ENCODE data around the gene FBXW7. TPM values are rescaled to one million over a fixed set of nuclear protein-coding genes. Genes with fewer than 3 reads are reported as not detected.
"Not testable (repeated sequence)": the region's sequence is repeated elsewhere in the genome, so short reads cannot be mapped to it uniquely, and the experiment has no call there.

The FBXW7 gene
- 19.9 and 24.3 TPM in 2 replicates for total RNA-seq (2014; rRNA removed; shearing (Covaris generic))

GRCh38 chr4:152535903-152536544 is at the start of gene FBXW7:
Gene FBXW7, minus strand, starts transcription at chr4:152536092. Its CDS starts 124,289 bp downstream, at chr4:152411803.
- peak; percentile 97 for DNase-seq (ENCODE audit: low read depth)

- DNase-seq (ENCODE audit: low read depth), result no peak
These were observed 49.1 kb upstream of the FBXW7 start for GRCh38 chr4:152585023-152585441.

GRCh38 chr4:152581536-152582160 is 45.8 kb upstream of the FBXW7 start:
- no peak for DNase-seq (ENCODE audit: low read depth)

GRCh38 chr4:152579916-152580315 is 44.0 kb upstream of the FBXW7 start:
- DNase-seq (ENCODE audit: low read depth), result no peak

GRCh38 chr4:152579107-152579764 is 43.3 kb upstream of the FBXW7 start:
- no peak for DNase-seq (ENCODE audit: low read depth)

- DNase-seq (ENCODE audit: low read depth), result no peak
These were observed 42.8 kb upstream of the FBXW7 start for GRCh38 chr4:152578670-152579069.

- DNase-seq (ENCODE audit: low read depth), result no peak
These were observed 42.0 kb upstream of the FBXW7 start for GRCh38 chr4:152577708-152578396.

GRCh38 chr4:152575533-152575932 is 39.6 kb upstream of the FBXW7 start:
- no peak for DNase-seq (ENCODE audit: low read depth)

- no peak for DNase-seq (ENCODE audit: low read depth)
These were observed 38.0 kb upstream of the FBXW7 start for GRCh38 chr4:152573861-152574260.

GRCh38 chr4:152572417-152573086 is 36.7 kb upstream of the FBXW7 start:
- DNase-seq (ENCODE audit: low read depth), result peak; percentile 6

GRCh38 chr4:152571770-152572169 is 35.9 kb upstream of the FBXW7 start:
- DNase-seq (ENCODE audit: low read depth), result no peak

GRCh38 chr4:152571296-152571695 is 35.4 kb upstream of the FBXW7 start:
- DNase-seq (ENCODE audit: low read depth), result no peak

GRCh38 chr4:152565333-152565732 is 29.4 kb upstream of the FBXW7 start:
- DNase-seq (ENCODE audit: low read depth), result no peak

GRCh38 chr4:152564336-152564735 is 28.4 kb upstream of the FBXW7 start:
- DNase-seq (ENCODE audit: low read depth), result no peak

GRCh38 chr4:152563209-152563608 is 27.3 kb upstream of the FBXW7 start:
- no peak for DNase-seq (ENCODE audit: low read depth)

GRCh38 chr4:152559641-152560040 is 23.7 kb upstream of the FBXW7 start:
- no peak for DNase-seq (ENCODE audit: low read depth)

GRCh38 chr4:152558396-152558795 is 22.5 kb upstream of the FBXW7 start:
- DNase-seq (ENCODE audit: low read depth), result no peak

GRCh38 chr4:152556834-152557233 is 20.9 kb upstream of the FBXW7 start:
- DNase-seq (ENCODE audit: low read depth), result no peak

- DNase-seq (ENCODE audit: low read depth), result no peak
These were observed 20.4 kb upstream of the FBXW7 start for GRCh38 chr4:152556283-152556682.

GRCh38 chr4:152554742-152555141 is 18.9 kb upstream of the FBXW7 start:
- DNase-seq (ENCODE audit: low read depth), result no peak

GRCh38 chr4:152550687-152551086 is 14.8 kb upstream of the FBXW7 start:
- DNase-seq (ENCODE audit: low read depth), result not testable (repeated sequence)

GRCh38 chr4:152545088-152545487 is 9.2 kb upstream of the FBXW7 start:
- DNase-seq (ENCODE audit: low read depth), result no peak

All from RPMI7951 (cell line).